Measurements from ENCODE around the gene TRAPPC5.

The TRAPPC5 gene

DNA sequence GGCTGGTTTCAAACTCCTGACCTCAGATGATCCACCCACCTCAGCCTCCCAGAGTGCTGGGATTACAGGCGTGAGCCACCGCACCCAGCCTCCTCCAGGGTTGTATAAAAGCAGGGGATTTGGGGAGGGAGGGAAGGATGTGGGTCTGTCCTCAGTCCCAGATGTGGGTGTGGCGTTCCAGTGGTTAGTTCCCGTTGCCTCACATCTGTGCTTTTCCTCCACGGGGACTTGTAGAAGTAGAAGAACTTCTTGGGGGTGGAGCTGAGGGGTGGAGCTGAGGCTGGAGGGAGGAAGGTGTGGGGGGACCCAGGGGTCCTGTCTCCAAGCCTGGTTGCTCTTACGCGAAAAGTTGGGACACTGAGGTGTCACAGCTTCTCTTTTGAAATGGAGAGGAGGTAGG, 4.3 kb upstream of the TRAPPC5 start:
- no peak for DNase-seq (ENCODE audit: low read depth in 2 of 2)

DNA sequence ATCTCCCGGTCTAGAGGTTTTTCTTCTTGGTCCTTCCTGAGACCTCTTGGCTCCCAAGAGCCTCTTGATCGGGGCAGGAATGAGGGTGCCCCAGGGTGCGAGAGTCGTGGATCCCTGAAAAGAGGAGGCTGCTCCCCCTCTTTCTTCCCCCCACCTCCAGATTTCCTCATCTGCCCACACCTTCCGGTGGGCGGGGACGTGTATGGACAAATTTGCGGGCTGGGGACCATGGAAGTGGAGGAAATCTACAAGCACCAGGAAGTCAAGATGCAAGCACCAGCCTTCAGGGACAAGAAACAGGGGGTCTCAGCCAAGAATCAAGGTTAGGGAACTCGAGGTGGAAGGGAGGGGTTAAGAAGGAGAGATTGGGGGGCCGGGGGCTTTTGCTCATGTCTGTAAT, 3.8 kb upstream of the TRAPPC5 start, which contains the start of gene MCEMP1:
MCEMP1 (plus strand) TSS at position 237 of the 400 bp plus-strand sequence; CDS start at position 268, 31 bp downstream.
- no peak for DNase-seq (ENCODE audit: low read depth in 2 of 2)

DNA sequence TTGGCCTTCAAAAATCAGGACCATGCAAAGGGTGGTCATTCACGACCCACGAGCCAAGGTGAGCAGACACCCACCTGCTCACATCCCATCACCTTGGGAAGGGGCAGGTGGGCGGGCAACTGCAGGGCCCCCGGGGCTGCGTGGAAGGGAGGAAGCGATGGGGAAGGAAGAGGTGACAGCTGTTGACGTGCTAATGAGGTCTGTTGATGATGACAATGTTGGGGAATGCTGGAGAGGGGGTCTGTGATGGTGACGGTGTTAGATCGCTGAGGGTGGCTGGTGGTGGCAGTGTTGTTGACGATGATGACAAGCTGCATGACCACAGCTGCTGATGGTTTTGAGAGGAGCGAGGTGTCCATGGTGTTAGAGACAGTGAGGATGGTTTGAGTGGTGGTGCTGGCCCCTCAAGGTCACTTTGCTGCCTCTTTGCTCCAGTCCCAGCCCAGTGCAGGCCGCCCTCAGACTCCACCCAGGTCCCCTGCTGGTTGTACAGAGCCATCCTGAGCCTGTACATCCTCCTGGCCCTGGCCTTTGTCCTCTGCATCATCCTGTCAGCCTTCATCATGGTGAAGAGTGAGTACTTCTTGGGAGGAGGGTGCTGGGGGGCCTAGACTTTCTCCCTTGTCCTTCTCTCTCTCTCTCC, 2.8 kb upstream of the TRAPPC5 start:
- no peak for DNase-seq (ENCODE audit: low read depth in 2 of 2)

DNA sequence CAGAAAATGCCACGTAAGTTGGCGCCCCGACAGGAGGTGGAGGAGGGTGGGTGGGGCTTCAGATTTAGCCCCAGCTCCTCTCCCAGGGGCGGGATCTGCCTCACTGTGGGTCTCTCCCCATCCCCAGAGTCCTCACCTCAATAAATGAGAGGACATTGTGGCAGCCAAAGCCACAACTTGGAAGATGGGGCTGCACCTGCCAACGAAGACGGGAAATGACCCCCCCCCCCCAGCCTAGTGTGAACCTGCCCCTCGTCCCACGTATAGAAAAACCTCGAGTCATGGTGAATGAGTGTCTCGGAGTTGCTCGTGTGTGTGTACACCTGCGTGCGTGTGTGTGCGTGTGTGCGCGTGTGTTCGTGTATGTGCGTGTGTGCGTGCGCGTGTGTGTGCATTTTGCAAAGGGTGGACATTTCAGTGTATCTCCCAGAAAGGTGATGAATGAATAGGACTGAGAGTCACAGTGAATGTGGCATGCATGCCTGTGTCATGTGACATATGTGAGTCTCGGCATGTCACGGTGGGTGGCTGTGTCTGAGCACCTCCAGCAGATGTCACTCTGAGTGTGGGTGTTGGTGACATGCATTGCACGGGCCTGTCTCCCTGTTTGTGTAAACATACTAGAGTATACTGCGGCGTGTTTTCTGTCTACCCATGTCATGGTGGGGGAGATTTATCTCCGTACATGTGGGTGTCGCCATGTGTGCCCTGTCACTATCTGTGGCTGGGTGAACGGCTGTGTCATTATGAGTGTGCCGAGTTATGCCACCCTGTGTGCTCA, 1.5 kb upstream of the TRAPPC5 start:
- peak; percentile 26 to 62 for DNase-seq (ENCODE audit: low read depth in 2 of 2)

GRCh38 chr19:7679771-7680605, 645 bp upstream of the TRAPPC5 start:
- DNase-seq (ENCODE audit: low read depth in 2 of 2): no peak

DNA sequence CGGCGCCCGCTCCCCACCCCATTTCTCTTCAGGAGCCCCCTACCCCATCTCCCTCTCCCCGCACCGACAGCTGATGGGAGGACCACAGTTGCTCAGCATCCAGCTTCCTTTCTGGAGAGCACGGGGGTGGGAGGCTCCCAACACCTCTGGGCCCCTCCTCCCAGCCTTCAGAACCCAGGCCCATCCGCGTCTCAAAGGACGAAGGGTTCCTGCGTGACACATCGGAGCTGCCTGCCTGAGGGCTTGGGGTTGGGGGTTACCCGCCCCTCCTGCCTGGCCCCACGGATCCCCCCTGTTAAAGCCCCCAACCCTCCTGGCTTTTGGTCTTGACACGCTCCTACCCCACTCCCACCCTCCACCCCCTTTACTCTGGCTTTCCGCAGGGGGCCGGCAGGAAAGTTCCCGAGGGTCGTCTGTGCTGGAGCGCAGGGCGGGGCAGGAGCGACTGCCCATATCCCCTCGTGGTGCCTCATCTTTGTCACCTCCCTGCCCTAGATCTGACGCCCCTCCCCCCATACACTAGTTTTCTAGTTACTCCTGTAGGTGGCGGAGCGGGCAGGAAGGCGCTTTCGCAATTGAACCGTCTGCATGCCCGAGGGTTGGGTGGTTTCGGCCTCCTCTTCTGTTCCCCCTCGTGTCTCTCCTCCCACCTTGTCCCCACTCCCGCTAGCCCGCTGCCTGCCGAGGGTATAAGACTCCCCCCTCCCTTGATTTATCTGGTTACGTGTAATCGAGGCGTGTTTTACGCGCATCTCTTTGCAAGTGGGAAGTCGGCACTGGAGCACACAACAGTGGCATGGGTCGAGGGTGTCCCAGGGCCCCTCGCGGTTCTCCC, 924 bp downstream of the TRAPPC5 start:
- DNase-seq (ENCODE audit: low read depth in 2 of 2): peak; percentile 60 to 76

DNA sequence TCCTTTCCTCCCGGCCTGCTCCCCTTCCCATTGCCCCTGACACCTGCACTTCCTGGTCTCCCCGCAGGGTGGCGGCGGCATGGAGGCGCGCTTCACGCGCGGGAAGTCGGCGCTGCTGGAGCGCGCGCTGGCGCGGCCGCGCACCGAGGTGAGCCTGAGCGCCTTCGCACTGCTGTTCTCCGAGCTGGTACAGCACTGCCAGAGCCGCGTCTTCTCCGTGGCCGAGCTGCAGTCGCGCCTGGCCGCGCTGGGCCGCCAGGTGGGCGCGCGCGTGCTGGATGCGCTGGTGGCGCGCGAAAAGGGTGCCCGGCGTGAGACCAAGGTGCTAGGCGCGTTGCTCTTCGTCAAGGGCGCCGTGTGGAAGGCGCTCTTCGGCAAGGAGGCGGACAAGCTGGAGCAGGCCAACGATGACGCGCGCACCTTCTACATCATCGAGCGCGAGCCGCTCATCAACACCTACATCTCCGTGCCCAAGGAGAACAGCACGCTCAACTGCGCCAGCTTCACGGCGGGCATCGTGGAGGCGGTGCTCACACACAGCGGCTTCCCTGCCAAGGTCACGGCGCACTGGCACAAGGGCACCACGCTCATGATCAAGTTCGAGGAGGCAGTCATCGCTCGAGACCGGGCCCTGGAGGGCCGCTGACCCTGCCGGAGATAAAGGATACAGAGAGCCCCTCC, 1.7 kb downstream of the TRAPPC5 start:
- DNase-seq (ENCODE audit: low read depth in 2 of 2): no peak

DNA sequence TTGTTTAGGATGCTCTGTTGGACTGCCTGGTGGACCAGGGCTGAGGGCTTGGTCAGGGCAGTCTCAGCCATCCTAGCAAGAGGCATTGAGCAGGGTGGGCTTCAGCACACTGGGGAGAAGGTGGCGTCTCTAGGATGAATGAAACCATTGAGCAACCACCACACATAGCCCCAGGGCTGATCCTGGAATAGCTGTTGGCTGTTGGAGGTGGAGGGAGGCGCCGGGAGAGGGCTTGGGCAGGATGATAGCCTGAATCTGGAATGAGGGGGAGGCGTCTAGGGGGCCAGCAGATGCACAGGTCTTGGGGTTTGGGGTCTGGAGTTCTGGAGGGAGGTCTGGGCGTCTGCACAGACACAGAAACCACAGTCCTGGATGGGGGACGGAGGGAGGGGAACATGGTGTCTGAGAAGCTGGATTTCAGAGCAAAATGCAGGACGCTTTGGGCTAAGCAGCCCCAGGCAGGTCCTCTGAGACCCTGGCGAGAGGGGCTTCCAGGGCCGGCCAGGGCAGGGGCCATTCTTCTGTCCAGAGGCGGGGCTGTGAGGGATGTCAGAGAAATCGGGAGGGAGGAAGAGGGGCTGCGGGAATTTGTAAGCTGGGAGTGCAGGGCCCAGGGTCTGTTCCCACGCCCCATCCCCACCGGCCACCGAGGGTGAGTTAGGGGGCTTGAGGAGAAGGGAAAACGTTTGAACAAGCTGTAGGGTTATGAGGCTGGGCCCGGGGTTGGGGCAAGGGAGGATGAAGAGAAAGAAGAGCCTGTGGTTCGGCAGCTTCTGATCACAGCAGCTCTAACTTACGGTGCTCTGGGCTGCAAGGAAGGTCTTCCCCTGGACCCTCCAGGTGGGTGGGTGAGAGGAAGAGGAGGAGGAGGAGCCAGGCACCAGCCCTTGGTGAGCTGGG, 5.2 kb downstream of the TRAPPC5 start:
- DNase-seq (ENCODE audit: low read depth in 2 of 2): no peak

DNA sequence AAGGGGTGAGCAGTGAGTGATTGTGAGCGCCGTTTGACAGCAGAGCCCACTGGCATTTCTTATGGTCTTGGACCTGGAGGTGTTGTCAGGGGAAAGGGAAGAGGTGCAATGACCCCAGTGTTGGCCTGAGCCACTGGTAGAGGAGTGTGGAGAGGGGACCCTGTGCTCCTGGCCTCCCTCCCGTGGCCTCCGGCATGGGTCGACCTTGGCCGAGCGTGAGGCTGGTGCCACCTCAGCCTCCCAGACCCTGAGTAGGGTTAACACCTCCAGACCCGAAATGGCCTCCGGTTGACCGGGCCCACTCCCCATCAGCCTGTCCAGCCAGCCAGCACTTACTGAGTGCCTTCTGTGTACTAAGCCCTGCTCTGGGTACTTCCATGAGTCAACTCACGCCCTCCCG, 6.5 kb downstream of the TRAPPC5 start:
- no peak for DNase-seq (ENCODE audit: low read depth in 2 of 2)

GRCh38 chr19:7689165-7689564, 8.5 kb downstream of the TRAPPC5 start:
- DNase-seq (ENCODE audit: low read depth in 2 of 2): no peak

DNA sequence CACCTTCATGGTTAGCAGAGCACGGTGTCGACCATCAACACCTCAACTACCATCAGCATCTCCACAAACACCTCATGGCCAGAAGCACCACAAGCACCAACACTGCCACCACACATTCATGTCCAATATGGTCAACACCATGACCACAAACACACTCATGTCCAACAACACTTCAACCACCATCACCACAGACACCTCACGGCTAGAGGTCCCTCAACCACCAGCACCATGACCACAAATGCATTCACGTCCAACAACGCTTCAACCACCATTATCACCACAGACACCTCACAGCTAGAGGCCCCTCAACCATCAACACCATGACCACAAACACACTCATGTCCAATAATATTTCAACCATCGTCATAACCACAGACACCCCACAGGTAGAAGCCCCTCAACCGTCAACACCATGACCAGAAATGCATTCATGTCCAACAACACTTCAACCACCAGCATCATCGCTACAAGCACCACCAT, 10.2 kb downstream of the TRAPPC5 start:
- no peak for DNase-seq (ENCODE audit: low read depth in 2 of 2)

GRCh38 chr19:7691497-7691896, 10.9 kb downstream of the TRAPPC5 start:
- DNase-seq (ENCODE audit: low read depth in 2 of 2): no peak

DNA sequence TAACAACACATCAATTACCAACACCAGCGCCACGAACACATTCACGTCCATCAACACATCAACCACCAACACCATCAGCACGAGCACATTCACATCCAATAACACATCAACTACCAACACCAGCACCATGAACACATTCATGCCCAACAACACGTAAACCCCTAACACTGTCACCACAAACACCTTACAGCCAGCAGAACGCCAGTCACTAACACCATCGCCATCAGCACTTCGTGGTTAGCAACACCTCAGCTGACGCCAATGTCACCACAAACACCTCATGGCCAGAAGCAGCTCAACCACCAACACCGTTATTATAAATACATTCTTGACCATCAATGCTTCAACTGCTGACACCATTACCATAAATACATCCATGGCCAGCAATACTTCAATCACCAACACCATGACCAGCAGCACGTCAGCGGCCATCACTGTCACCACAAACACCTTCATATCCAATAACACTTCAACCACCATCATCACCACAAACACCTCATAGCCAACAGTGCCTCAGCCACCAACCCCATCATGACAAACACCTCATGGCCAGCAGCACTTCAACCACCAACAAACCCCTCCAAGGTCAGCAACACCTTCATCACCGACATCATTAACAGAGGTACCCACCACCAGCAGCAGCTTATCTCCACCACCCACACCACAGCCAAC, 11.9 kb downstream of the TRAPPC5 start:
- DNase-seq (ENCODE audit: low read depth in 2 of 2): no peak

DNA sequence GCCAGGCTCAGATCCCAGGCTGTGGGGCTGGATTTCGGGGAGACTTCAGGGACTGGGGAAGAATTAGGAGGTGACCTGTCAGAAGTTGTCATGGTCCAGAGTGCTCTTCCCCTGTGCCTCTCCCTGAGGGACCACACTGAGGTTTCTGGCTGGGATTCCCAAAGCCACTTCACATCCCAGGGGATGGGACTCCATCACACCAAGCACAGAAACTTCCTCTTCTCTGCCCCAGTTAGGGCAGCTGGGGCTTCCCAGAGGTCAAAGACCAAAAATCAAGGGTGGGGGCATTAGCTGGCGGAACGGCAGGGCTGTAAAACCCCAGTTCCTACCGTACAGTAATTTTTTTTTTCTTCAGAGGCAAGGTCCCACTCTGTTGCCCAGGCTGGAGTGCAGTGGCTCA, 13.9 kb downstream of the TRAPPC5 start:
- DNase-seq (ENCODE audit: low read depth in 2 of 2): no peak

GRCh38 chr19:7697721-7698287, 17.2 kb downstream of the TRAPPC5 start:
- DNase-seq (ENCODE audit: low read depth in 2 of 2): no peak

DNA sequence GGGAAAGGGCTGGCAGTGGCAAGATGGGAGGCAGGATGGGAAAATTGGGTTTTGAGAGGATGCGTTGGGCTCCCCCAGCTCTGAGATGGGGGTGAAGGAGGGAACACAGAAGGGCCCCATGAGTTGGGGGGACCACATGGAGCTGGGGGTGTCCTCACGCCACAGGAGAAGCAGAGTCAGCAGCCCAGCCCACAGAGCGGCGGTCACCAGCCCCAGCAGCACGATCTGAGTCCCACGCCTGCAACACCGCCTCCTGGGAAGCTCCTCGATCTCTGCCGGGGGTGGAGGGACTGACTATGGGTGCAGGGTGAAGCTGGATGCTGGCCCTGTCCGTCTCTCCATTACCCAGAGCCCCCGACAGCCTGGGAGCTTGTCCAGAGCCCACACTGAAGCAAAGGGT, 17.9 kb downstream of the TRAPPC5 start:
- DNase-seq (ENCODE audit: low read depth in 2 of 2): no peak

DNA sequence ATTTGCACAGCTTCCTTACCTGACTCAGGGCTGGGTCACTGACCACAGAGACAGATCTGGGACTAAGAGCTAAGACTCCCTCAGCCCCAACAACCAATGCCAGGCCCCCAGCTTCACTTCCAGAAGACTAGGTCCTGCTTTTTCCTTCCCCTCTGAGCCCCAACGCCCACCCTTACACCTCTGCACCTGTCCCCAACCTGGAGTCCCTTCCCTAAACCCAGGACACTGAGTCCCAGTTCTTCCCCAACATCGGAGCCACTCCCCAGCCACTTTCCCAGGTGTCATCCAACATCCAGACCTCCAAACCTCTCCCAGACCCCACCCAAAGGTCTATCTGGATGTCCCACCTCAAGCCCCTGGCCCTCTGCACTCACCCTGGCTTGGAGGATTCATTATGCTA, 18.4 kb downstream of the TRAPPC5 start:
- DNase-seq (ENCODE audit: low read depth in 2 of 2): no peak

DNA sequence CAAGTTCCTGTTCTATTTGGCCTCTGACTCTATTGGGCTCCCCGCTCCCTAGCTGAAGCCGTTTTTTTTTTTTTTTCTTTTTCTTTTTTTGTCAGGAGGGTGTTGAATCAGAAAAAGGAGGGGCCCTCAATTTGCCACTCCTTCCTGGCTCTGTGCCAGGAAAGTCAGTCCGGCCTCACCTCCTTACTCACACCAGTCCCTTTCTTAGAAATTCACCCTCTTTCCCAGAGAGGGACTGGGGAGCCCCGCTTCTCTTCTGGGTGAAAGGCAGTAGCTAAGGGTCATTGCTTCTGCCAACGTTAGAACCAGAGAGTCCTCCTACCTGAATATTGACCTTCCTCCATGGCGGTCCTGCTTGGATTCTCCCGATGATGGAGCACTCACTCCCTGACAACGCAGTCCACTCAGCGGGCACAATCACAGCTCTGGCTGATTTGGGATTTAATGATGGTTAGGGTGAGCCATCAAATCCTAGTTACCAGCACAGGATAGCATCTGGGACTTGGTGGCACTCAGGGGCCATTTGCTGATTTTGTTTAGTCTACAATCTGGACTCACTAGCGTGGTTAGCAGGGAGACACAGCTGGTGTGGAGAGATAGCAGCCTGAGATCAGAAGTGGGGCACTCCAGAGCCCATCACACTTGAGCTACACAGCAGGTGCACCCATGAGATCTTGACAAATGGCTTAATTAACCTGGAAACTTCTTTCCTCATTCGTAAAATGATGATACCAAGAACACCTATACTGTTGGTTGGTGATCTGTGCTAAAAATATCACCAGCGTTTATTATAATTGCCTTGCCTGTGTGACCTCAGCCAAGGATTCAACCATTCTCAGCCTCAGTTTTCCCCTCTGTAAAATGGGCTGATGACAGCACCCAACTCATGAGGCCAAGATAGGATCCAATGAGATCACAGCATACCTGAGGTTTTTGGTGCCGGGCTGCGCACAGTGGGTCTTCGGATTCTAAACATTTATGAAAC, 19.1 kb downstream of the TRAPPC5 start:
- DNase-seq (ENCODE audit: low read depth in 2 of 2): no peak
